NCI-H446 (cell line): Measurements from ENCODE around the gene CYP27A1.
"Not testable (repeated sequence)": the region's sequence is repeated elsewhere in the genome, so short reads cannot be mapped to it uniquely, and the experiment has no call there.

Experiments used
- DNase-seq, 2 experiments: peaks; one replicate each; lab custom pipeline; 2025; lab: John Stamatoyannopoulos, UW

Gene CYP27A1

GRCh38 chr2:218832081-218832480 is 50.1 kb downstream of the CYP27A1 start:
- no peak for DNase-seq

GRCh38 chr2:218832520-218832919 is 50.6 kb downstream of the CYP27A1 start:
- DNase-seq: no peak

DNA sequence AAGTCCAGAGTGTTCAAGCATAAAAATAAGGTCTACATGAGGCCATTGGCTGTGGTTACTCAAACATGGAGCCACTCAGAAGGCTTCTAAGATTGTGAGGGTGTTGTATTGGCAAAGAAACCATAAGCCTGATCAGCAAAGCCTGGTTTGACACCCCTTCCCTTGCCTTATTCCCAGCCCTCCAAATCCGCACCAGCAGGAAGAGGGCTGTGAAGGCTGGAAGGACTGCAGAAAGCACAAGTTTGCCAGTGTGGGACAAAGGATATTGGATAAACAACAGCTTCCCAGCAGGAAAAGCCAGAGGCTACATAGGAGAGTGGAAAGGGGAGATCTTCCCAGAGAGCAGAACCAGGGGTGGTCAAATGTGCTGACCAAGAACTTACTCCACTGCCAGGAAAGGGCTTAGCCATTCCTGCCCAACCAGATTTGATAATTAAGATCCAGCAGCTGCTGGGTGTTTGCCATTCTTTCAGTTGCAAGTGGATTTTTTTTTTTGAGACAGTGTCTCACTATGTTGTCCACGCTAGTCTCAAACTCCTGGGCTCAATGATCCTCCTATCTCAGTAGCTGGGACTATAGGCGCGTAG is 51.2 kb downstream of the CYP27A1 start:
- no peak for DNase-seq

DNA sequence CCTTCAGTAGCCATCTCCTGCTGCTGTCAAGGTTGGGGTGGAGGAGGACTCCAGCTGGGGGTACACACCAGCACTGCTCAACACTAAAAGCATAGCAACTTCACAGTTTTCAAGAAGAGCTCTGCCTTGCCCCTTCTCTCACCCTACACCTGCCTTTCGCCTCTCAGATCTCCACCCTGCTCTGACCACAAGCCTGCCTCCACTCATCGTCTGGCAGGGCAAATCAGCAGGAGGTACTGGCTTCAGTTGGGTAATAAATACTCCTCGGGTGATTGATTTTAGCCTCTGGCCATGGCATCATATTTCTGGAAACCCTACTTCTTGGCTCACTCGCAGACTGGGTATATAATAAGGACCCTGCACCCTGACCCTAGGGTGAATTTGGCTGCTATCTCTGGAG is 52.7 kb downstream of the CYP27A1 start:
- no peak for DNase-seq

DNA sequence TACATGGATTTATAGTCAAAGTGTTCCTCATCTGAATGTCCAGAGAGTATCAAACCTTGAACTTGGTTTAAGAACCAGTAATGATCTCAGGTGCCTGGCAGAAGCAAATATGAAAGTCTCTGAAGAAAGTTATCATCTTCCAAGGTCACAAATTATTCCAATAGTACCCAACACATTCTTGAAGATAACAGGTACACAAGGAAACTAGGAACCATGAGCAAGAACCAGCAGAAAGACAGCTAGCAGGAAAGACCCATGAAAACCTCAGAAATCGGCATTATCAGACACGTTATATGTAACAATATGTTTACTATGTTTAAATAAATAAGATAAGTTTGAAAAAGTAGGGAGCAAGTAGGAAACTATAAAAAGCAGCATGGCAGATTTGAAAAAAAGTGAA is 55.5 kb downstream of the CYP27A1 start:
- no peak for DNase-seq

- DNase-seq: no peak
Observed at GRCh38 chr2:218839430-218839829, 57.5 kb downstream of the CYP27A1 start.

GRCh38 chr2:218839888-218840287 is 57.9 kb downstream of the CYP27A1 start:
- DNase-seq: no peak

- not testable (repeated sequence) for DNase-seq
Observed at GRCh38 chr2:218844334-218844733, 62.4 kb downstream of the CYP27A1 start.

GRCh38 chr2:218846963-218847362 is 65.0 kb downstream of the CYP27A1 start:
- not testable (repeated sequence) for DNase-seq

GRCh38 chr2:218849721-218850120 is 67.8 kb downstream of the CYP27A1 start:
- DNase-seq: no peak

- no peak for DNase-seq
Observed at GRCh38 chr2:218850796-218851195, 68.8 kb downstream of the CYP27A1 start.

DNA sequence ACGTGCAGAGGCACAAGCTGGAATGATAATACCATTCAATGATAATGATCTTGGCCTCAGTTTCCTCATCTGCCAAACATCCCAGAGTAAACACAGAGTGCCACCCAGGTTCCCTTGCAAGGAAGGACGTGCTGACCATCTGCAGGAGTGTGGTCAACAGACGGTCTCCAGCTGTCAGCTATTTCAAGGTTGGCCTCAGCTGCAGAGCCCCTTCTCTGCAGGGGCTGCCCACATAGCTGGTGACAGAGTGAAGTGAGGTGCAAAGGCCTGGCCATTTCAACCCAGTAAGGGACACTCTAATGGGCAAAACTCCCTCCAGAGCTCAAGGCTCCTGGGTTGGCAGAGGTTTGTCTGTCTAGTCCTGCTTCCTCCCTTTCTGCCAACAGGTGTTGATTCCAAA is 69.3 kb downstream of the CYP27A1 start:
- DNase-seq: no peak

DNA sequence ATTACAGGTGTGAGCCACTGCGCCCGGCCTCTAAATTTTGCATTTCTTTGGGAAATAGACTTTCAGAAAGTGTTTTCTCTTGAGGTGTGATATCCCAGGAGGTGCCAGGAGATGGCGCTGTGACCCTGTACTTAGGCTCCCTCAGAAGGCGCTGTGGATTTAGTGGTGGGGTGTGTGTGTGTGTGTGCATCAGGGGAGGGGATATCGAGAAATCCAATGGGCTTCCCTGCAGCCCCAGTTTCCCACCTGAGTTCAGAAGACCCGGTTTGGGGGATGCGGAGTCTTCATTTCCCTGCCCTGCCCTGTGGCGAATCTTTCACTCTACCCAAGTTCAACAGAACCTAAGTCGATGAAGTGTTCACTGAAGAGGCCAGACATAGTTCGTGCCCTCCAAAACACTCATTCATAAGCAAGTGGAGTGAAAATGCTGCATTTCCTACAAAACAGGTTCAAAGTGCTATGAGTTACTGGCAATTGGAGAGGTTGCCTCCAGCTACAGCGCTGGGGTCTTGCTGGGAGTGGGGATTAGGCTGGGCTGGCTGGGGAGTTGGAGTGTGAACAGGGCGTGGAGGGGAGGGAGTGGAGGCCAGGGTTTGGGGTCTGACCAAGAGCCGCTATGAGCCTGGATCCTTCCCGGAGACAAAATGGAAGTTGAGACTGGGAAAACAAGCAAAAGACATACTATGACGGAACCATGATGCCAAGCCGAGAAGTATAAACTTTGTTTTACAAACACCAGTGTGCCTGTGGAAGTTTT is 71.1 kb downstream of the CYP27A1 start:
- peak in 1 of 2 experiments; percentile 62 for DNase-seq

- peak in 1 of 2 experiments; percentile 29 for DNase-seq
Observed at GRCh38 chr2:218853766-218854165, 71.8 kb downstream of the CYP27A1 start.

DNA sequence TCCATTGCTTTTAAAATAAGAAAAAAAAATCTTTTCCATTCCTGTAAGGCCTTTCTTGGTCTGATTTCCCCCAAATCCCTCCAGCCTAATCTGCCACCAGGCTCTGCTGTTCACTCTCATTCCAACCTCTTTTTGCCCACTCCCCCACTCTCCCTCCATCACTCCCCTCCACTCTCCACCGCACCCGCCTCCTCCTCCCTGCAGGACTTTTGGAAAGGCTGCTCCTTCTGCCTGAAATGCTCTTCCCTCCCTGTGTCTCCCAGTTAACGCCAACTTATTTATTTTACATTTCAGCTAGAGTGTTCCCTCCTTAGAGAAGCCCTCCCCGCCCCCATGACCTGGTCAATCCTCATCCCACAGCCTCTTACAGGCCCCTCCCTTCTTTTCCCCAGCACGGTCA is 72.9 kb downstream of the CYP27A1 start:
- no peak for DNase-seq

DNA sequence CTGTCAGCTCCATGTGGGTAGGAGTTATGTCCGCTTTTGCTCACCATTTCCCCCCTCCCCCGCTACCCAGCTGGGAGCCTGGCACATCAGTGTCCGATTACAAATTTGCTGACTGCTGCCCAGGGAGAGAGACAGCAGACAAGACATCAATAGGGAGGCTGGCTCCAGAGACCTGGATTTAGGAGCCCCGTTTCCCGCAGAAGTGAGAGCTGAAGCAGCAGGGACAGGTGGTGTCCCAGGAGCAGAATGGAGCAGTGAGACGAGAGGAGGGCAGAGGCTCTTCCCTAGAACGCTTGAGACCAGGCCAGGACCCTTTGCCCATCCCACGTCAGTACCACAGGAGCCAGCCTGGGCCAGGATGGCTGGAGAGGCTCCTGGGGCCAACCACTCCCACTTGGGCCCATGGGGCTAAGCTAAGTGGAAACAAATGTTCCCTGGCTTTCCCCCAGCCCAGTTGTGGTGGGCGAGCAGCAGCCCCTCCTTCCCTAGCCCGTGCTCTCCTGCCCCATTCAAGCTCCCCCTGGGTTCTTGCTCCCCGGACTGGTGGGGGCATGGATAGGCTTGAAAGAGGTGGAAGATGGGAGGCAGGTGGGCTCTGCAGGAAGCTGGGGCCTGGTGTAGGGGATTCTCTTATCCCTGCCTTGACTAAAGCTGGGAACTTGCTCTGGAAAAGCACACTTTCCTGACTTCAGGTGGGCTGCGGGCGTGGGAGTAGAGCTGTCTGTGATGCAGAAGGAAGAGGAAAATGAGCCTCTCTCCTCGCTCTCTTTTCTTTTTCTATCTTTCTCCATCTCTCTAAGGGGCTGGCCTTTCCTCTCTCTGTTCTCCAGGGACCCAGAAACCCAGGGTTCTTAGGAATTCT is 73.6 kb downstream of the CYP27A1 start:
- no peak for DNase-seq

GRCh38 chr2:218856167-218856895 is 74.4 kb downstream of the CYP27A1 start:
- no peak for DNase-seq

DNA sequence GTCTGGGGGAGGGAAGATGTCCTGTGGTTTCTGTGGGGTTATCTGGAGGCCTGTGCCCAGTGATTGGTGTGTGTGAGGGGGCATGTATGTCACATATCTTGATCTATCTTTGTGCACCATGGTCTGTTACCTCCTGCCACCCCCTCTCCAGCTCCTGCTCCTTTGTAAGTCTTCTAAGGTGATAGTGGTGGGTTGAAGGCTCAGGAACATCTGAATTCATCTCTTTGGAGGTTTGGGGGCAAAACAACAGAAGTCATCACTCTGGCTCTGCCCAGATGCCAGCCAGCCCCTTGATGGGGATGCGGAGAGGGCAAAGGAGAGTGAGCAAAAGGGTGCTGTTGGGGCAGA is 74.9 kb downstream of the CYP27A1 start:
- DNase-seq: no peak

GRCh38 chr2:218857371-218858137 is 75.6 kb downstream of the CYP27A1 start:
- no peak for DNase-seq

DNA sequence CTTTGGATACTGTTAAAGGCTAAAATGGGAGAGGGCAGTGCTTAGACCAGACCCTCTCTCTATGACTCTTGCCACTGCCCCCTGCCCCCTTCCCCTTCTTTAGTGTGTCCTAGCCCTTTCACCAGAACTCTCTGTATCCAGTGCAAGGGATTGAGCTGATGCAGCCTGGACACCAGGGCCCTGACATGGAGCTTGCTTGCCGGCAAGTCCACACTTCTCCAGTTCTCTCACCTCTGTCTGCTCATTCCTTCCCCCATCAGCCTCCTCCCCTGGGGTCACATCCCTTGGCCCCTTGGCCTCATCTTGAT is 76.1 kb downstream of the CYP27A1 start:
- DNase-seq: no peak

DNA sequence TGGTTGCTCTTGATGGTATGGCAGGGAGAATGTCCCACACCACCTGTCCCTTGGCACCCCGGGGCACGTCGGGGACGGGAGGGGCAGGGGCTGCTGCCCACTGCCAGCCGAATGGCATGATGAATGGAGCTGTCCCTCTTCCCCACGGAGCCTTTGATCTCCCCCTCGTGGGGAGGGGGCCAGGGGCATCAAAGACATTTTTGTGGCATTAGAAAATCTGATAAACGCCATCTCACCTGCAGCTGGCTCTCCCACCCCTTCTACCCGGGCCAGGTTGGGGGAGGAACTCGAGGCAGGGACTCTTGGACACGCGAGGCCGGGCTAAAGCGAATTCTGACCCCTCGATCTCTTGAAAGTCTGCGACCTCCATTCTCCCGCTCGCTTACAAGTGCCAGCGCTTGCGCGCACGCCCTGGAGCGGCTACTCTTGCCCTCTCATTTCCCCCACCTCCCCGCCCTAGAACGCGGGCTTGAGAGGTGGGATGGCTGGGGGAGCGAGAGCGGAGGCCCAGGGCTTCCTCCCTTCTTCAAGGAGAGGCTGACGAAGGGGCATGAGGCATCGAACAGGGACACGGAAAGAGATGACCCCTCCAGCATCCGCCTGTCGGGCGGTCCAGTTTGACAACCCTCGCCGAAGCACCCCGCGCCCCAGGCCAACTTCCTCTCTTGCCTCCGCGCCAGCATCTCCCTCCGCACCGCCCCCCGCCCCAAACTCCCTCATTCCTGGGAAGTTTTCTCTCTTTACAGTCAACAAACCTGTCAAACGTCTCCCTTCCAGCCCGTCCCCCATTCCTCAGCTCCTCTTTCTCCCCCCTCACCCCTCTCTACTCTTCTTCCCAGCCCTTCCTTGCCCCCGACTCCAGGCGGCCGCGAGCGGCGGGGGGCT is 77.0 kb downstream of the CYP27A1 start:
- DNase-seq: no peak
